ENCODE data around the gene LFNG.

DNA sequence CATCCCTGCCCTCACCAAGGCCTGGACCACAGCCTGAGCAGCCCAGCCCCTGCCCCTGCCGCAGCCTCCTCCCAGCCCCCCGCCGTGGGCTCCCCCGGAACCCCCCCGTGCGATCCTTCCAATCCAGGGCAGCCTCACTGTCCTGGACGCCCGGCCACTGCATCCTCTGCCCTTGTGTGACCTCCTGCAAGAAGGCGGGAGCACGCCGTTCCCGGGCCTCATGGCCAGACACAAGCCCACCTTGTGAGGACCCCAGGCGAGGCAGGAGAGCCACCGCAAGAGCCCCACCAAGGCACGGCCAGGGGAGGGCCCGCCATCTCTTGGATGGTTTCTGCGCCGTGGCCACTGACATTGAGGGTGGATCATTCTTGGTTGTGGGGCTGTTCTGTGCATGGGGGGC, 7.8 kb upstream of the LFNG start:
- TF ChIP-seq, protein P1, sequence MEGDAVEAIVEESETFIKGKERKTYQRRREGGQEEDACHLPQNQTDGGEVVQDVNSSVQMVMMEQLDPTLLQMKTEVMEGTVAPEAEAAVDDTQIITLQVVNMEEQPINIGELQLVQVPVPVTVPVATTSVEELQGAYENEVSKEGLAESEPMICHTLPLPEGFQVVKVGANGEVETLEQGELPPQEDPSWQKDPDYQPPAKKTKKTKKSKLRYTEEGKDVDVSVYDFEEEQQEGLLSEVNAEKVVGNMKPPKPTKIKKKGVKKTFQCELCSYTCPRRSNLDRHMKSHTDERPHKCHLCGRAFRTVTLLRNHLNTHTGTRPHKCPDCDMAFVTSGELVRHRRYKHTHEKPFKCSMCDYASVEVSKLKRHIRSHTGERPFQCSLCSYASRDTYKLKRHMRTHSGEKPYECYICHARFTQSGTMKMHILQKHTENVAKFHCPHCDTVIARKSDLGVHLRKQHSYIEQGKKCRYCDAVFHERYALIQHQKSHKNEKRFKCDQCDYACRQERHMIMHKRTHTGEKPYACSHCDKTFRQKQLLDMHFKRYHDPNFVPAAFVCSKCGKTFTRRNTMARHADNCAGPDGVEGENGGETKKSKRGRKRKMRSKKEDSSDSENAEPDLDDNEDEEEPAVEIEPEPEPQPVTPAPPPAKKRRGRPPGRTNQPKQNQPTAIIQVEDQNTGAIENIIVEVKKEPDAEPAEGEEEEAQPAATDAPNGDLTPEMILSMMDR (conservative IDR thresholded peaks at IDR 0.05 in 1 of 2, IDR thresholded peaks at IDR 0.05 in 1 of 2; ENCODE audit: extremely low read depth in 1 of 2, insufficient read depth in 1 of 2, low read depth in 1 of 2, low read length in 2 of 2), result no peak
- no peak for TF ChIP-seq EZH2 (IDR thresholded peaks at IDR 0.05; ENCODE audit: borderline replicate concordance, low read length)
